ENCODE measurements around the gene SLC8A2.
"Not testable (repeated sequence)": the region's sequence is repeated elsewhere in the genome, so short reads cannot be mapped to it uniquely, and the experiment has no call there.

SLC8A2 gene

GRCh38 chr19:47486900-47487299, 15.2 kb upstream of the SLC8A2 start:
- DNase-seq: no peak

GRCh38 chr19:47486220-47486619, 14.5 kb upstream of the SLC8A2 start:
- not testable (repeated sequence) for DNase-seq

DNA sequence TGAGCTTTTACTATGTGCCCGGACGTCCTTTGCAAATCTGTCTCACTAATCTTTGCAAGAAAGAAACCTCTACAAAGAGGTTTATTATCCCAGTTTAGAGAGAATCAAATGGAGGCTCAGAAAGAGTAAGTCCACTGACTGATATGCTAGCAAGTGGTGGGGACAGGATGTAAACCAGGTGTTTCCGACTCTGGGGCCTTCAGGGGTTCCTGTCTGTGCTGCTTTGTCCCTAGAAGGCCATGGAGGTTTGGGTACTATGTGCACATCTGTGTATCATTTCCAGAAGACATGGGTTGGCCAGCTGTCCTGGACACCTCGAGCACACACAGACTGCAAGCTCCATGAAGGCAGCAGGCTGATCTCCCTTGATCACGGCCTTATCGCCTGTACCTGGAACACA, 13.5 kb upstream of the SLC8A2 start:
- DNase-seq: no peak

DNA sequence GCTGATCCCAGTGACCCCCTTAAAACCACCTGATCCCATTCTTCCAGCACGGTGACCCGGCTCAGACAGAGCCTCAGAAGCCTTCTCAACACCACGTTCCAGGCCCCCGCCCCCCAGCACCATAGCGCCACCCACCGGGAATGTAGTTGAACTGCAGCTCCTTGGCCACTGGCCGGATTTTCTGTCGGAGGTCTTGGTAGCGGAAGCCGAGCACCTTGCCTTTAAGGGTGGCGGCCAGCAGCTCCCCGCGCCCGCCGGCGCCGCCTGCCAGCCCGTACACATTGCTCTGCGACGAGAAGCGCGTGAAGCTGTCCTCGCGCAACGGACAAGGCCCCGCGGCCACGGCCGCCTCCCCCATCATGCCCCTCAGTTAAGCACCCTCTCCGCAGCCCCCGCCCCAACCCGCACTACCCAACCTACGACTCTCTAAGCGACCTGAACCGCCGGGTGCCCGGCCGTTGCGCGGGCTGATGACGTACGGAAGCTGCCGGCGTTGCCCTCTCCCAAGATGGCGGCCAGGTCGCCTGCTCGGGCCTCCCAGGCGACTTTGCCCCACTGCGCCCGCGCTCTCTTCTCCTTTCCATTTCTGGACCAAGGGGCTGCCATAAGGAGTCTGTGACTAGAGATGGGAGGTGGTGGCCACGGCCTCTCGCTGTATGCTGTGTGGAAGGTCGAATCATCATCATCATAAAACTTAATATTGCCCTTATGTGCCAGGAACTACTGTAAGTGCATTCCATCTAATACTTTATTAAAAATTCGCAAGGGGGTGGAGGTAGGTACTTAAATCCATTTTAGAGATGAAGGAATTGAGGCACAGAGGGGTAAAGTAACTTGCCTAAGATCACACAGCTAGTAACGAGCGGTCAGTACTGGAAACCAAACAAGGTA, 12.4 kb upstream of the SLC8A2 start, which contains the start of gene KPTN:
Gene KPTN (minus strand): TSS at position 420 of the 891 bp plus-strand sequence. CDS start 59 bp downstream, at position 361.
- peak; percentile 91 for DNase-seq

- DNase-seq: no peak
Measured at GRCh38 chr19:47483200-47483599, 11.5 kb upstream of the SLC8A2 start.

DNA sequence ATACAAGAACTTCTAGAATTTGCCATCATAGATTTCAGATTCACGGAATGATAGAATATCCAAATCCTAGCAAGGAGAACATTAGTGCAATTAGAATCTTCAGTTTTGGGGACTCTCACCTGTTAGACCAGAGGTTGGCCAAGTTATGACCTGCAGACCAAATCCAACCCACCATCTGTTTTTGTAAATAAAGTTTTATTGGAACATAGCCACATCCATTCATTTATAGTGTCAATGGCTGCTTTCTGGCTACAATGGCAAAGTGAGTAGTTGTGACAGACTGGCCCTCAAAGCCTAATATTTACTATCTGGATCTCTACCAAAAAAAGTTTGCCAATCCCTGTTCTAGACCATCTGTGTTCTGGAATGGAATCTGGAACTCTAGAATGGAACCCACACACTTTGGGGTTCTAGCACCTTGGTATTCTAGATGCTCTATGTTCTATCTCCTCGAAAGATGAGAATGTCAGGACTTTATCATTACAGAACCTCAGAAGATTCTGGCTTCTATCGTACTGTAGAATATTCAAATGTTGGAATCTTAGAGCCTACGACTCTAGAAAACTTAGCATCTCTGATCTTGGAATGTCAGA, 9.9 kb upstream of the SLC8A2 start:
- no peak for DNase-seq

DNA sequence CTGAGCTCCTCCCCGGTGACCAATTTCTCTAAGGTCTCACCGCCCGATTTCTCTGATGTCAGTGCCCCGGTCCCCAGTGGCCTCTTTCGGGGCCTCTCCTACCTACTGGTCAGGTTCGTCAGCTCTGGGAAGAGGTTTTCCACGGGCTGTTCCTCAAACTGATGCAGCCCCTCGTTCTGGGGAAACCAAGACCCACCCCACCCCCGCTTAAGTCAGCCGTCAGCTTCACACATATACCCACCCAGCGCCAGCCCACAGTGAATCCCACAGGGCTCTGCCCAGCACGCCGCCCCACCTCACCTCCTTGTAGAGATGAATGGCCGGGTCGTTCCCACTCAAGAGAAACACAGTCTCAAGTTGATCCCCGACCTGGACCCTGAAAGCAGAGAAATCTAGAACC, 9.0 kb upstream of the SLC8A2 start:
- no peak for DNase-seq

- DNase-seq: no peak
Measured at GRCh38 chr19:47479701-47480503, 8.2 kb upstream of the SLC8A2 start.

- DNase-seq: no peak
Measured at GRCh38 chr19:47476438-47476972, 4.8 kb upstream of the SLC8A2 start.

DNA sequence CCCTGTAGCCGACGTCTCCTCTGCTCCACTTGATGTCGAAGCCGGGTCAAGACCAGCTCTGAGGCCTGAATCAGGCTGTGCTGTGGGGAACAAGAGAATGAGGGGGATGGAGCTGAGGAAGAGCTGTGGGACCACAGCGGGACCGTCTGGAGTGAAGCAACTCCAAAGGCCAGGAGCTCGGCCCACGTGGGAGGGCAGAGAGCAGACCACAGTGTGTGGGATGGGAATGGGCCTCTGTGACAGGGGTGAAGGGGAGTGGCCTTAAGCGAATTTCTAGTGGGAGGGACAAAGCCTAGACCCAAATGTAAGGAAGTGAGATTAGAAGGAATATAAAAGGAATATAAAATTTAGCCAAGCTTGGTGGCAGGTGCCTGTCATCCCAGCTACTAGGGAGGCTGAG, 3.8 kb upstream of the SLC8A2 start:
- DNase-seq: no peak

GRCh38 chr19:47473336-47473735, 1.6 kb upstream of the SLC8A2 start:
- no peak for DNase-seq

DNA sequence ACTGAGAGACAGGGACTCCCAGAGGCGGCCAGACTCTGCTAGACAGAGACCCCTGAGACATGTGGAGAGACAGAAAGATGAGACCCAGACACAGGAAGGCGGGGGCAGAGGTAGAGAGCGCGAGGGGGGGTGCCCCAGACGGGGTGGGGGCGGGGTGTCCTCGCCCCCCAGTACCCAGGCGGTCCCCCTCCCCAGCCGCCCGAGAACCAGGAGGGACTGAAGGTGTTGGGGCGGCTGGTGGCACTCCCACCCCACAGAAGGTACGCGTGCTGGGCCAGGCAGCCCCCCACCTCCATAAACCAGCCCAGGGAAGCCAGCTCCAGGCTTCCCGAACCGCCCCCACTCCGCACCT, 336 bp downstream of the SLC8A2 start:
- DNase-seq: no peak

DNA sequence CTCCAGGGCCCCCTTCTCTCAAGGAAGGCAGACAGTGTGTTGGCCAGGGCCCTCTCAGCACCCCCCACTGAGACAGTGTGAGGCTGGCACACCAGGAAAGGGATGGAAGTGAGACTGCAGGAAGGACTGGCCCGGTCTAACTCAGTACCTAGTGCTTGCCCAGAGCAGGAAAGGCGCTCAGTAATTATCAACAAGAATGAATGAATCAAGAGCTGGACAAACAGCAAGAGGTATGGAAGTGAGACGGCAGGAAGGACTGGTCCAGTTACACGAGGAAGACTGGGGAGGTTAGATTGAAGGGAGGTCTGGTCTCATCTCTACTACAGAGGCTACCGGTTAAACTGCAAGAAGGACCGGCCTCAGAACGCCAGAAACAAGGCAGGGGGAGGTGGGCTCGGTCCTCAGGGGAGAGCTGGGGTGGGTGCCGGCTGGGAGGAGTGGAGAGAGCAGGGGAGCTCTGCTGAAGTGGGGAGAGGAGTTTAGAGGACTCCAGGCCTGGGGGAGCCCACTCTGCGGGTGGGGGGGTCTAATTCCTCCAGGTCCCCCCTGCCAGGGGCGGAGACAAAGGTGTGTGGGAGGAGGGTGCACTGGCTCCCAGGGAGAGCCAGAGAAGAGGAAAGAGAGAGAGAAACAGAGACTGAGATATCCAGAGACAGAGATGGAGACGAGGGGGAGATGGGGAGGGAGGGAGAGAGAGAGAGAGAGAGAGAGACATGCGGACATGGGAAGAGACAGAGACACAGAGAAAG, 1.1 kb downstream of the SLC8A2 start:
- no peak for DNase-seq

DNA sequence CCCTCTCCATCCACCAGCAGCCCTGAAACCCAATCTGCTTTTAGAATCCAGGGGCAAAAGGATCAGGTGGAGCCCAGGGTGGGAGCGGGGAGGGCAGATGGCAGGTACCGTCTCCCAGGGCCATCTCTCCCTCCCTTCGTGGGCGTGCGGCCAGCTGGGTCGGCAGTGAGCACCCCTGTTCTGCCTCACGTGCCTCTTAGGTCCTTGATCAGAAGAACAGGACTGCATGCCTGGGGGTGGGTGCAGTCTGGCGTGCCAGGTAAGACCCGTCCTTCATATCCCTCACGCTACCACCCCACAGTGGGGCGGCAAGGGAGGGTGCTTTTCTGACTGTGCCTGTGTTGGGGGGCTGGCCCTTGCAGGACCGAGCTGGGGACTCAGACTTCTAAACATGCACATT, 2.0 kb downstream of the SLC8A2 start:
- DNase-seq: no peak

DNA sequence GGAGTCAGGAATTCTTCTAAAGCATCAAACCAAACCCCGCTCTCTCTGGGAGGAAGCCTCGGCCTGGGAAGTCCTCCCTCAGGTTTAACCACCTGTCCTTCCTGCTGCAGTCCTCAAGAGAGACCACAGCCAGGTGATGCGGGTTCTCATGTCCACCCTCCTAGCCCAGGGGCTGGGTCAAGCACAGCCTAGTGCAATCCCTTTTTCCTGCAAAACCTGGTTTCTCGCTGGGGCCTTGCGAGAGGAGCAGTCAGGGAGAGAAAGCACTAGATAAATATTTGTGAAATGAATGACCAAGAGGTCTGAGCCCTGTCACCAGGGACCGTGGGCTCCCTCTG, 2.4 kb downstream of the SLC8A2 start:
- no peak for DNase-seq

DNA sequence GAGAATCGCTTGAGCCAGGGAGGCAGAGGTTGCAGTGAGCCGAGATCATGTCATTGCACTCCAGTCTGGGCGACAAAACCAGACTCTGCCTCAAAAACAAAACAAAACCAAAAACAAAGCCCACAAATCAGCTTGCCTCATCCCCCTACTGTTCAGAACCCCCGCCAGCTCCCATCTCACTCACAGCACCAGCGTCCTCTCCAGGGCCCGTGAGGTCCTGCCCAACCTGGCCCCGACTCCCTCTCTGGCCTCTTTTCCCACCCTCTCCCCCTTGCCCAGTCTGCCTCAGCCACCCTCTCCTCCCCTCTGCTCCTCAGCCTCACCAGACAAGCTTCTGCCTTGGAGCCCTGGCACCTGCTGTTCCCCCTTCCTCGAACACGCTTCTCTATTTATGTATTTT, 3.8 kb downstream of the SLC8A2 start:
- DNase-seq: no peak

GRCh38 chr19:47465957-47466356, 5.7 kb downstream of the SLC8A2 start:
- no peak for DNase-seq

GRCh38 chr19:47464675-47465419, 6.8 kb downstream of the SLC8A2 start:
- no peak for DNase-seq

DNA sequence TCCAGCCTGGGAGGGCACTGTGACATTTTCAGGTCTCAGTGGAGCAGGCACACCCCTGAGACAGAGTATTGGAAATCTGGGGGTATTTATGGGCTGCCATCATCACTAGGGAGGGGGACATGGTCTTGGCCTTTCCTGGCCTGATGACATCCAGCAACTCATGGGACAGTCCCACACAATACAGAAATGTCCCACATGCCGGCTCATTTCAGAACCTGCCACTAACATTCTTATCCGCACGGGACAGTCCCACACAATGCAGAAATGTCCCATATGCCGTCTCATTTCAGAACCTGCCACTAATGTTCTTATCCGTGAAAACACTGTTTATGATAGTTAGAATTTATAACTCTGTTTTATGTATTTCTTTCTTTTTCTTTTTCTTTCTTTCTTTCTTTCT, 9.8 kb downstream of the SLC8A2 start:
- no peak for DNase-seq

DNA sequence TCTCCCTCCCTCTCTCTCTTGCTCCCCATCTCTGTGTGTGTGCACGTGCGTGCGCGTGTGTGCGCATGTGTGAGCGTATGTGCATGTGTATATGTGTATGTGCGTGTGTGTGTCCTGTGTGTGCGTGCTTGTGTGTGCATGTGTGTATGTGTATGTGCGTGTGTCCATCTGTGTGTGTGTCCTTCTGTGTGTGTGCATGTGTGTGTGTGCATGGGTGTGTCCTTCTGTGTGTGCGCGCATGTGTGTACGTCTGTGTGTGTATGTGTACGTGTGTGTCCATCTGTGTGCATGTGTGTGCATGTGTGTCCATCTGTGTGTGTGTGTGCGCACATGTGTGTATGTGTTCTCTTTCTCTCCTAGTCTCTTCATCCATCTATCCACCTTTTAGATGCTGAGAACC, 12.2 kb downstream of the SLC8A2 start:
- no peak for DNase-seq

DNA sequence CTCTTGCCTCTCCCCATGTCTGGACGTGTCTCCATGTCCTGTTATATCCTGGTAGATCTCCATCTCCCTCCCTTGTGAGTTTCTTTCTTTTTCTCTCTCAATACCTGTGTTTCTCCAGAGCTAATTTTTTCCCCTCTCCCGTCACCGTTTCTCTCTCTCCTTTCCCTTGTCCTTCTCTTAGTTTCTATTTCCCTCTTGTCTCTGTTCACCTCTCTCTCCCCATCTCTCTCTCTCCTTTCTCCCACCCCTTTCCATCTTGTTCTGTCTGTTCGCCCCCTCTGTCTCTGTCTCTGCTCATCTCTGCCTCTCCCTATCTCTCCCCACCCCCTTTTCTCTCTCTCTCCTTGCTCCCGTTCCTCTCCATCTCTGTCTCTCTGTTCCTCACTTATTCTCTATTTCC, 13.0 kb downstream of the SLC8A2 start:
- DNase-seq: no peak

Measured in NCI-H774 (cell line).